Measurements from ENCODE around the gene CDC42EP1.

CDC42EP1 gene

GRCh38 chr22:37616201-37617083, 56.2 kb downstream of the CDC42EP1 start:
- DNase-seq = no peak

GRCh38 chr22:37617431-37617830, 57.2 kb downstream of the CDC42EP1 start:
- no peak for DNase-seq

- DNase-seq = no peak
Measured at GRCh38 chr22:37618072-37618656, 57.9 kb downstream of the CDC42EP1 start.

- no peak for DNase-seq
Measured at GRCh38 chr22:37618674-37619073, 58.4 kb downstream of the CDC42EP1 start.
